ENCODE data around the gene ZNF544.
A peak's percentile ranks its signal among the peaks of the same experiment; 100 is the strongest.
"Not testable (repeated sequence)": the region's sequence is repeated elsewhere in the genome, so short reads cannot be mapped to it uniquely, and the experiment has no call there.

- peak in 2 of 3 experiments; percentile 39 to 41 for TF ChIP-seq CTCF (IDR thresholded peaks at IDR 0.05)
- not testable (repeated sequence) for TF ChIP-seq POLR2A (IDR thresholded peaks at IDR 0.05)
These were observed 82.0 kb downstream of the ZNF544 start for GRCh38 chr19:58310685-58311084.
